ENCODE data around the gene DNAJA3.
A peak's percentile ranks its signal among the peaks of the same experiment; 100 is the strongest.

DNAJA3 gene

GRCh38 chr16:4435337-4436067 is 9.8 kb downstream of the DNAJA3 start:
- no peak for DNase-seq

- DNase-seq: no peak
Observed at GRCh38 chr16:4437366-4437765, 11.7 kb downstream of the DNAJA3 start.

- no peak for DNase-seq
Observed at GRCh38 chr16:4442371-4442770, 16.7 kb downstream of the DNAJA3 start.

GRCh38 chr16:4443271-4443670 is 17.6 kb downstream of the DNAJA3 start:
- no peak for DNase-seq

- no peak for DNase-seq
Observed at GRCh38 chr16:4443986-4444385, 18.3 kb downstream of the DNAJA3 start.

GRCh38 chr16:4450430-4450829 is 24.8 kb downstream of the DNAJA3 start:
- no peak for DNase-seq

- DNase-seq: no peak
Observed at GRCh38 chr16:4450931-4451519, 25.4 kb downstream of the DNAJA3 start.

- DNase-seq: no peak
Observed at GRCh38 chr16:4452674-4453073, 27.0 kb downstream of the DNAJA3 start.

GRCh38 chr16:4454623-4455022 is 29.0 kb downstream of the DNAJA3 start:
- no peak for DNase-seq

- no peak for DNase-seq
Observed at GRCh38 chr16:4455081-4455480, 29.4 kb downstream of the DNAJA3 start.

GRCh38 chr16:4455951-4456350 is 30.3 kb downstream of the DNAJA3 start:
- no peak for DNase-seq

- no peak for DNase-seq
Observed at GRCh38 chr16:4460936-4461249, 35.2 kb downstream of the DNAJA3 start.

GRCh38 chr16:4461250-4462085 is 35.8 kb downstream of the DNAJA3 start:
- DNase-seq: peak in 7 of 14 donors; percentile 3 to 77 (median 31)

GRCh38 chr16:4463522-4464163 is 38.0 kb downstream of the DNAJA3 start:
- DNase-seq: no peak

GRCh38 chr16:4465977-4466779 is 40.5 kb downstream of the DNAJA3 start:
- no peak for DNase-seq

- DNase-seq: no peak
Observed at GRCh38 chr16:4467916-4468315, 42.2 kb downstream of the DNAJA3 start.

GRCh38 chr16:4468972-4469371 is 43.3 kb downstream of the DNAJA3 start:
- no peak for DNase-seq

- no peak for DNase-seq
Observed at GRCh38 chr16:4471869-4472268, 46.2 kb downstream of the DNAJA3 start.

GRCh38 chr16:4472880-4473279 is 47.2 kb downstream of the DNAJA3 start:
- no peak for DNase-seq

GRCh38 chr16:4474192-4474961 is 48.7 kb downstream of the DNAJA3 start, which contains the start of gene NMRAL1:
NMRAL1 (minus strand) TSS chr16:4474625; CDS start chr16:4474132, 493 bp downstream.
- peak in 13 of 14 donors; percentile 25 to 90 (median 66) for DNase-seq
